Measurements from ENCODE around the gene RCOR2.

The RCOR2 gene

DNA sequence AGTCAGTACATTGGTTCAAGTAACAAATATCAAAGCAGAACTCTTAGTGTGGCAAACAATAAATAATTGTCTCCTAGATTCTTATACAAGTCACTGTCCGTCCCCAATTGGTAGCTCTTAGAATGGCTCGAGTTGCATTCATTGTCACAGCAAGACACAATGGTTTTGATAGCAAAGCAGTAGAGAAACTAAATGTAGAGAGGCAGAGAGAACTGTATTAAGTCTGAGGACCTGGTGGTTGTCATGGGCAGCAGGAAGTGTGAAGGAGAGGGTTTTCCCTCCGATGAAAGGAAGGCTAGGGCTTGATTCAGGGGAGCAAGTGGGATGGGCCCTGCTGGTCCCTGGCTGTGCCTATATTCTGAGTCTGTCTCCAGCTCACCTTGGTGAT, 36.6 kb downstream of the RCOR2 start:
- DNase-seq (ENCODE audit: low spot score) (no peak), ATAC-seq (ENCODE audit: low read depth) (no peak)
- no peak overlapping the region for H3K4me3 ChIP-seq (ENCODE audit: severe bottlenecking)
- no peaks in the 10 kb centered on the region for H3K9me3 ChIP-seq (ENCODE audit: severe bottlenecking)
- H3K27me3 ChIP-seq (ENCODE audit: insufficient read depth, poor library complexity, severe bottlenecking) = no peaks in the 10 kb centered on the region
- TF ChIP-seq, protein P1, sequence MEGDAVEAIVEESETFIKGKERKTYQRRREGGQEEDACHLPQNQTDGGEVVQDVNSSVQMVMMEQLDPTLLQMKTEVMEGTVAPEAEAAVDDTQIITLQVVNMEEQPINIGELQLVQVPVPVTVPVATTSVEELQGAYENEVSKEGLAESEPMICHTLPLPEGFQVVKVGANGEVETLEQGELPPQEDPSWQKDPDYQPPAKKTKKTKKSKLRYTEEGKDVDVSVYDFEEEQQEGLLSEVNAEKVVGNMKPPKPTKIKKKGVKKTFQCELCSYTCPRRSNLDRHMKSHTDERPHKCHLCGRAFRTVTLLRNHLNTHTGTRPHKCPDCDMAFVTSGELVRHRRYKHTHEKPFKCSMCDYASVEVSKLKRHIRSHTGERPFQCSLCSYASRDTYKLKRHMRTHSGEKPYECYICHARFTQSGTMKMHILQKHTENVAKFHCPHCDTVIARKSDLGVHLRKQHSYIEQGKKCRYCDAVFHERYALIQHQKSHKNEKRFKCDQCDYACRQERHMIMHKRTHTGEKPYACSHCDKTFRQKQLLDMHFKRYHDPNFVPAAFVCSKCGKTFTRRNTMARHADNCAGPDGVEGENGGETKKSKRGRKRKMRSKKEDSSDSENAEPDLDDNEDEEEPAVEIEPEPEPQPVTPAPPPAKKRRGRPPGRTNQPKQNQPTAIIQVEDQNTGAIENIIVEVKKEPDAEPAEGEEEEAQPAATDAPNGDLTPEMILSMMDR (IDR thresholded peaks at IDR 0.05; ENCODE audit: poor library complexity, severe bottlenecking) = no peak
- no peak overlapping the region for H3K27ac ChIP-seq (ENCODE audit: poor library complexity, severe bottlenecking)
- H3K36me3 ChIP-seq (ENCODE audit: low read depth) = peaks cover 9% of the 10 kb centered on the region; the same call in 1 of the 2 replicates
- H3K4me1 ChIP-seq (ENCODE audit: insufficient read depth, poor library complexity, severe bottlenecking) = peaks cover 6% of the 10 kb centered on the region

DNA sequence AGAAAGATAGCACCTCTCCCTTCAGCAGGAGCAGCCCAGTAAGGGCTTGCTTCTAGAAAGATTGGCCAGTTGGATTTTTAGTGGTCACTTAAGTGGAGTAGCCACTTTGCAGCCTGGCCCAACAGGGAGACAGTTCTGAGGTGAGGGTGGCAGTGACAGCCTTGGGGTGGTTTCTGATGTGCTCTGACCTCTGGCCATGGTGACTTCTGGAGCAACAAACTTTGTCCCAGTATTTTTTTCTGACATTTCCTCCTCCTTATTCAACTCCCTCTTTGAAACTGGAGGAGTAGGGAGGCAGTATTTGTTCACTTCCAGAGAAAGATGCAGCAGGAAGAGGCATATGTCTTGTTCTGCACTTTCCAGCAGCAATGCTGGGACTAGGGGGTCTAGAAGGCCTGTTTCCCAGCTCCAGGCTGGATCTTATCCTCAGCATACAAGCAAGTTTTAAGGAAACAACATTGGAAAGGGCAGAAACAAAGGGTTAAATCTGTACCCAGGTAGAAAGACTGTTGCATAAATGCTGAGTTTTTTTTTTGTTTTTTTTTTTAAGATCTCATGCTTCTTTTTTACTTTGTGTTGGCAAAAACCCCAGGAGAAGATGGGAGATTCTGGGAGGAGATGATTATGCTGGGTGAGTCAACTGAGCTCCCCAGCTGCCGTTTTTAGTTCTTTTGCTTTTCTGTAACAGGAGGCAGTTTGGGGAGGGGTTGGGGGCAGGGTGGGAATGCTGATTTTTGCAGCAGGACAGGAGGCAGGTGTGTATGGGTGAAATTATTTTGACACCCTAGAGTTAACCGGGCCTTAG, 37.2 kb downstream of the RCOR2 start:
- no peaks in the 10 kb centered on the region for H3K27me3 ChIP-seq (ENCODE audit: insufficient read depth, poor library complexity, severe bottlenecking)
- H3K4me3 ChIP-seq (ENCODE audit: severe bottlenecking) = no peak overlapping the region
- no peak overlapping the region for H3K27ac ChIP-seq (ENCODE audit: poor library complexity, severe bottlenecking)
- TF ChIP-seq, protein P1 (IDR thresholded peaks at IDR 0.05; ENCODE audit: poor library complexity, severe bottlenecking) = no peak
- peaks cover 6% of the 10 kb centered on the region for H3K4me1 ChIP-seq (ENCODE audit: insufficient read depth, poor library complexity, severe bottlenecking)
- ATAC-seq (ENCODE audit: low read depth) (no peak), DNase-seq (ENCODE audit: low spot score) (no peak)
- peaks cover 10% of the 10 kb centered on the region; the same call in 1 of the 2 replicates for H3K36me3 ChIP-seq (ENCODE audit: low read depth)
- H3K9me3 ChIP-seq (ENCODE audit: severe bottlenecking) = no peaks in the 10 kb centered on the region

DNA sequence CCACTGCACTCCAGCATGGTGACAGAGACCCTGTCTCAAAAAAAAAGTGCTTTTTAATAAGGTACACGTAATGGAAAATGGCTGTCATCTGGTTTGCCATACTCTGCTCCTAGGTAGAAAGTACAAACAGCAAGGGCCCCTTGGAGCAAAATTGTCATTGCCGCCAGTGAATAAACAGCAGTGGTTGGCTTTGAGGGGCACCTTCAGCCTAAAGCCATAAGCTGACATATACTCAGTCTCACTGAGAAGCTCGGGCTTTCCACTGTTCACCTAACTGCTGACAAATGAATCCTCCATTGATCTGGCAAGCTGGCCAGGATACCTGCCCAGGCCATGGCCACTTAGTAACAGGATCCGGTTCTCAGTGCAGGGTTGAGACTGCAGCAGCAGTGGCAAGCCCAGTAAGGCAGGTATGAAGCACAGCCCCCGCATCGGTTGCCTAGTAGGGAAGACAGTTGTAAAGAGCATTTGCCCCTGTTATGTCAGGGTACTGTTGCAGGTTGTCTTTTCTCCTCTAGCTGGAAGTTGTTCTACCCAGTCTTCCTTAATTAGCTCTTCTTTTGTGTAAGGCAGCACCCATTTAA, 39.2 kb downstream of the RCOR2 start:
- TF ChIP-seq, protein P1 (IDR thresholded peaks at IDR 0.05; ENCODE audit: poor library complexity, severe bottlenecking) = no peak
- peaks cover 10% of the 10 kb centered on the region; the same call in 1 of the 2 replicates for H3K36me3 ChIP-seq (ENCODE audit: low read depth)
- no peaks in the 10 kb centered on the region for H3K9me3 ChIP-seq (ENCODE audit: severe bottlenecking)
- no peak overlapping the region for H3K27ac ChIP-seq (ENCODE audit: poor library complexity, severe bottlenecking)
- DNase-seq (ENCODE audit: low spot score) (no peak), ATAC-seq (ENCODE audit: low read depth) (no peak)
- no peak overlapping the region for H3K4me3 ChIP-seq (ENCODE audit: severe bottlenecking)
- H3K4me1 ChIP-seq (ENCODE audit: insufficient read depth, poor library complexity, severe bottlenecking) = peaks cover 6% of the 10 kb centered on the region
- no peaks in the 10 kb centered on the region for H3K27me3 ChIP-seq (ENCODE audit: insufficient read depth, poor library complexity, severe bottlenecking)

DNA sequence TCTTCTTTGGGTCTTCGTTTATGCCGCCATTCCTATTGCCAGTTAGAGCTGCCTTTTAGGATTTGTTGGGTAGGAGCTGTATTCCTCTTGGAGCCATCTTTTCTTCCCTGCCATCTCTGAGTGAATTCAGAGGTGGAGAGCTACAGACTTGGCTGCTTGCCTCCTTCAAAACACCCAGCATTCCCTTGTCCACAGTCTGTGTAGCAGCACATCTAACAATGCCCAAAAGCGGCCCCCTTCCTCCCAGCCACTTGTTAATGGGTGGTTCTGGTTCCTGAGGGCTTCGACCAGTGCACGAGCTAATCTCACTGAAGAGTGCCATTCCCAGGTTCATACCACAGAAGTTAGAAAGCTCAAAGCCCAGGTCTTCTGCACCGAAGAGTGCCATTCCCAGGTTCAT, 40.3 kb downstream of the RCOR2 start:
- H3K27ac ChIP-seq (ENCODE audit: poor library complexity, severe bottlenecking) = no peak overlapping the region
- DNase-seq (ENCODE audit: low spot score) = no peak
- H3K27me3 ChIP-seq (ENCODE audit: insufficient read depth, poor library complexity, severe bottlenecking) = no peaks in the 10 kb centered on the region
- no peak for ATAC-seq (ENCODE audit: low read depth)
- peaks cover 10% of the 10 kb centered on the region; the same call in 1 of the 2 replicates for H3K36me3 ChIP-seq (ENCODE audit: low read depth)
- H3K4me3 ChIP-seq (ENCODE audit: severe bottlenecking) = no peak overlapping the region
- TF ChIP-seq, protein P1 (IDR thresholded peaks at IDR 0.05; ENCODE audit: poor library complexity, severe bottlenecking) = no peak
- no peaks in the 10 kb centered on the region for H3K9me3 ChIP-seq (ENCODE audit: severe bottlenecking)
- H3K4me1 ChIP-seq (ENCODE audit: insufficient read depth, poor library complexity, severe bottlenecking) = peaks cover 10% of the 10 kb centered on the region
